Gastrocnemius medialis (tissue), 4 donors: ENCODE data around the gene ADGRV1.

Source experiments
- POLR2A ChIP-seq, 2 donors: fragments of 450-650 bp; IDR thresholded peaks; one replicate each; pipeline ENCODE4 v1.6.1; 2017; ENCODE audit warnings: antibody characterized with exemption in 2 of 2, mild to moderate bottlenecking in 2 of 2, moderate library complexity in 2 of 2
- TF ChIP-seq, protein P1 (sequence below), 5 experiments: fragments of 450-650 bp in 3 of 5; fragments of 200-600 bp in 2 of 5; sonication (generic) in 2 of 5; IDR thresholded peaks in 4 of 5; conservative IDR thresholded peaks in 1 of 5; 1 replicate in 4 of 5; 2 replicates in 1 of 5; pipeline ENCODE4 v1.5.1; 2016 to 2019; ENCODE audit warnings: antibody characterized with exemption in 5 of 5, mild to moderate bottlenecking in 3 of 5, moderate library complexity in 3 of 5

DNA sequence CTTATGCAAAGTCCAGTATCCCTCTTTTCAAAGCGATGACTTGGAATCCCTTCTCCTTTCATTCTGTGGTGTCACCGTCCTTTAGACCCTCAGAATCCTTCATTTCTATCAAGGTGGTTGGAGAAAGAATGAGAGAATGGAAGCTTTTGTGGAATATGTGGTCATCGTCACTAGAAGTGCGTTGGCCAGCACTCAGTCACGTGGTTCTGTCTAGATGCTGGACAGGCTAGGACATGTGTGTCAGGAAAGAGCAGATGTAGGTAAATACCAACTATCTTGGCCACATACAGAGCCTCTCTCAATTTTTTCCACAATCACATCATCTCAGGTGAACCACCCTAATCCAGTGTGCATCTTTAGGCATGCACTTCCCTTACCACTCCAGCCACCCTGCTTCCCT is 618.5 kb downstream of the ADGRV1 start:
- TF ChIP-seq, protein P1, sequence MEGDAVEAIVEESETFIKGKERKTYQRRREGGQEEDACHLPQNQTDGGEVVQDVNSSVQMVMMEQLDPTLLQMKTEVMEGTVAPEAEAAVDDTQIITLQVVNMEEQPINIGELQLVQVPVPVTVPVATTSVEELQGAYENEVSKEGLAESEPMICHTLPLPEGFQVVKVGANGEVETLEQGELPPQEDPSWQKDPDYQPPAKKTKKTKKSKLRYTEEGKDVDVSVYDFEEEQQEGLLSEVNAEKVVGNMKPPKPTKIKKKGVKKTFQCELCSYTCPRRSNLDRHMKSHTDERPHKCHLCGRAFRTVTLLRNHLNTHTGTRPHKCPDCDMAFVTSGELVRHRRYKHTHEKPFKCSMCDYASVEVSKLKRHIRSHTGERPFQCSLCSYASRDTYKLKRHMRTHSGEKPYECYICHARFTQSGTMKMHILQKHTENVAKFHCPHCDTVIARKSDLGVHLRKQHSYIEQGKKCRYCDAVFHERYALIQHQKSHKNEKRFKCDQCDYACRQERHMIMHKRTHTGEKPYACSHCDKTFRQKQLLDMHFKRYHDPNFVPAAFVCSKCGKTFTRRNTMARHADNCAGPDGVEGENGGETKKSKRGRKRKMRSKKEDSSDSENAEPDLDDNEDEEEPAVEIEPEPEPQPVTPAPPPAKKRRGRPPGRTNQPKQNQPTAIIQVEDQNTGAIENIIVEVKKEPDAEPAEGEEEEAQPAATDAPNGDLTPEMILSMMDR (IDR thresholded peaks at IDR 0.05 in 4 of 5, conservative IDR thresholded peaks at IDR 0.05 in 1 of 5), result no peak
- no peak for TF ChIP-seq POLR2A (IDR thresholded peaks at IDR 0.05)
